H1 (cell line): Measurements from ENCODE around the gene MAPK8IP3. TPM values are rescaled to one million over a fixed set of nuclear protein-coding genes. Genes with fewer than 3 reads are reported as not detected.

Experiments
- ASH2L ChIP-seq: fragments of 200-600, 300-600 bp; sonication (generic); IDR thresholded peaks from one replicate; pipeline ENCODE4 v1.7.1; 2017; ENCODE audit warnings: low read length
- BACH1 ChIP-seq: IDR thresholded peaks from 2 replicates; pipeline ENCODE4 v1.6.1; 2012; ENCODE audit warnings: low read length, improper control_type of control experiment
- EGR1 ChIP-seq: IDR thresholded peaks from 2 replicates; pipeline ENCODE4 v1.6.1; 2011; ENCODE audit warnings: low read depth, low read length, borderline replicate concordance
- HDAC2 ChIP-seq, 2 experiments: fragments of 300-600 bp in 1 of 2; sonication (generic) in 1 of 2; IDR thresholded peaks; 2 replicates each; pipeline ENCODE4 v1.6.1; 2011 to 2012; ENCODE audit warnings: low read depth in 2 of 2, low read length in 2 of 2, mild to moderate bottlenecking in 2 of 2, moderate library complexity in 2 of 2, borderline replicate concordance in 1 of 2, inconsistent platforms in 1 of 2
- TBP ChIP-seq: IDR thresholded peaks from 2 replicates; pipeline ENCODE4 v1.6.1; 2011; ENCODE audit warnings: low read depth, low read length, improper control_type of control experiment
- polyA plus RNA-seq, 7 experiments: library from polyadenylated mRNA; depleted of rRNA in 3 of 7; stranded (reverse) in 5 of 7; unstranded in 2 of 7; fragments of >200 nt in 5 of 7; fragments of 200-250 nt in 2 of 7; gene quantifications; 1 replicate in 5 of 7; 2 replicates in 1 of 7; 4 replicates in 1 of 7; pipeline versions ENCODE4 v1.2.1 to v1.2.3, GENCODE V29; 2011 to 2013; ENCODE audit warnings: missing spikeins in 2 of 7, mixed read lengths in 2 of 7
- total RNA-seq: library from RNA; stranded (reverse); fragmentation: NEBNext Ultra II Directional; extraction: Animal tissue kit (Norgen Biotek cat#: 25700); gene quantifications from 2 replicates; pipeline ENCODE4 v1.2.1, GENCODE V29; 2021
- TF ChIP-seq, protein P1 (sequence below), 3 experiments: IDR thresholded peaks; 1 replicate in 2 of 3; 2 replicates in 1 of 3; pipeline versions ENCODE4 v1.5.1 to v1.6.1; 2011; ENCODE audit warnings: low read length in 3 of 3, mild to moderate bottlenecking in 3 of 3, inconsistent platforms in 2 of 3, low read depth in 1 of 3, moderate library complexity in 1 of 3; ENCODE audit not compliant: insufficient read depth in 1 of 3; ENCODE audit errors: control extremely low read depth in 1 of 3
- TF ChIP-seq, protein P2 (sequence below): IDR thresholded peaks from 2 replicates; pipeline ENCODE4 v1.6.1; 2012; ENCODE audit warnings: inconsistent platforms

The MAPK8IP3 gene
- total and polyA plus RNA-seq, 2 of the 8 experiments (the other 6 are each of a cell fraction or from before 2014, with no cell fraction given) = 16.9 to 43.4 TPM

DNA sequence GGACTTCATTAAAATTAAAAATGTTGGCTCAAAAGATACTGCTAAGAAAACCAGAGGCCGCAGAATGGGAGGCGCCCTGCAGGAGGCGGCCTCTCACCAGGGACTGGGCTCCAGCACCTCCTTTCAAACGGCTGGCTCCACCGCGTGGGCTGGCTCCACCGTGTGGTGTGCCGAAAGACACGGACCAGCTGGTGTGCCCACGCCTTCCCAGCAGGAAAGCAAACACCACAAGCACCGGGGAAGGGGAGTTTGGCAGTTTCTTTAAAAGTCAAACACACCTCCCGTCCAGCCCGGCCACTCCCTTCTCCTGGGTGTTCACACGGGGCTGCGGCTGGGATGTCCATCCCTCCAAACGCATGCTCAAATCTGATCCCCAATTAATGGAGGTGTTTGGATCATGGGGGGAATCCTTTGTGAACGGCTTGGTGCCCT lies 106.8 kb downstream of the MAPK8IP3 start (continued):
- TF ChIP-seq HDAC2 (IDR thresholded peaks at IDR 0.05; ENCODE audit: borderline replicate concordance in 1 of 2, low read depth in 2 of 2, low read length in 2 of 2) (peak in 1 of 2 experiments; percentile 64; a peak in 1 of 4 replicates), BACH1 (peak; percentile 69; the same call in 1 of the 2 replicates), TBP (0 out of 2 replicates have a peak, but pooled peaks have one; percentile 26), ASH2L (no peak), EGR1 (peak; percentile 79)
- TF ChIP-seq, protein P1, sequence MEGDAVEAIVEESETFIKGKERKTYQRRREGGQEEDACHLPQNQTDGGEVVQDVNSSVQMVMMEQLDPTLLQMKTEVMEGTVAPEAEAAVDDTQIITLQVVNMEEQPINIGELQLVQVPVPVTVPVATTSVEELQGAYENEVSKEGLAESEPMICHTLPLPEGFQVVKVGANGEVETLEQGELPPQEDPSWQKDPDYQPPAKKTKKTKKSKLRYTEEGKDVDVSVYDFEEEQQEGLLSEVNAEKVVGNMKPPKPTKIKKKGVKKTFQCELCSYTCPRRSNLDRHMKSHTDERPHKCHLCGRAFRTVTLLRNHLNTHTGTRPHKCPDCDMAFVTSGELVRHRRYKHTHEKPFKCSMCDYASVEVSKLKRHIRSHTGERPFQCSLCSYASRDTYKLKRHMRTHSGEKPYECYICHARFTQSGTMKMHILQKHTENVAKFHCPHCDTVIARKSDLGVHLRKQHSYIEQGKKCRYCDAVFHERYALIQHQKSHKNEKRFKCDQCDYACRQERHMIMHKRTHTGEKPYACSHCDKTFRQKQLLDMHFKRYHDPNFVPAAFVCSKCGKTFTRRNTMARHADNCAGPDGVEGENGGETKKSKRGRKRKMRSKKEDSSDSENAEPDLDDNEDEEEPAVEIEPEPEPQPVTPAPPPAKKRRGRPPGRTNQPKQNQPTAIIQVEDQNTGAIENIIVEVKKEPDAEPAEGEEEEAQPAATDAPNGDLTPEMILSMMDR (IDR thresholded peaks at IDR 0.05; ENCODE audit: control extremely low read depth in 1 of 3, insufficient read depth in 1 of 3, low read depth in 1 of 3, low read length in 3 of 3) = peak; percentile 58 to 87 (median 66)
- TF ChIP-seq, protein P2, sequence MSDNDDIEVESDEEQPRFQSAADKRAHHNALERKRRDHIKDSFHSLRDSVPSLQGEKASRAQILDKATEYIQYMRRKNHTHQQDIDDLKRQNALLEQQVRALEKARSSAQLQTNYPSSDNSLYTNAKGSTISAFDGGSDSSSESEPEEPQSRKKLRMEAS = peak; percentile 82
